Measurements from ENCODE around the gene HLTF.

HLTF gene

DNA sequence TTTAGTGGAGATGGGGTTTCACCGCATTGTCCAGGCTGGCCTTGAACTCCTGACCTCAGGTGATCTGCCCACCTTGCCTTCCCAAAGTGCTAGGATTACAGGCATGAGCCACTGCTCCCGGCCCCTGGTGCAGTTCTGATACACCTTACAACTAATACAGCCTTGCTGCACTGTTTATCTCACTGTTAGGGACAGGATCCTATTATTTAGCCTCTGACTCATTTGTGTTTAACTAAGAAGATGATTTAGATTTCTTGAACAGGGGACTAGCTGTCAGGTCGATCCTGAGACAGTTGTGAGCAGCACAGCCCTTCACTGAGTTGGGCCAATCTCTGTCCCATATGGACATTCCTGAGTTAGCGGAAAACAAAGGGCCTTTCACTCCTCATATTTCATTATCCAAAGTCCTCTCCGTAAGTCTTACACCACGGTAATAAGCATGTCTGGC lies 75.8 kb downstream of the HLTF start:
- TF ChIP-seq, protein P1, sequence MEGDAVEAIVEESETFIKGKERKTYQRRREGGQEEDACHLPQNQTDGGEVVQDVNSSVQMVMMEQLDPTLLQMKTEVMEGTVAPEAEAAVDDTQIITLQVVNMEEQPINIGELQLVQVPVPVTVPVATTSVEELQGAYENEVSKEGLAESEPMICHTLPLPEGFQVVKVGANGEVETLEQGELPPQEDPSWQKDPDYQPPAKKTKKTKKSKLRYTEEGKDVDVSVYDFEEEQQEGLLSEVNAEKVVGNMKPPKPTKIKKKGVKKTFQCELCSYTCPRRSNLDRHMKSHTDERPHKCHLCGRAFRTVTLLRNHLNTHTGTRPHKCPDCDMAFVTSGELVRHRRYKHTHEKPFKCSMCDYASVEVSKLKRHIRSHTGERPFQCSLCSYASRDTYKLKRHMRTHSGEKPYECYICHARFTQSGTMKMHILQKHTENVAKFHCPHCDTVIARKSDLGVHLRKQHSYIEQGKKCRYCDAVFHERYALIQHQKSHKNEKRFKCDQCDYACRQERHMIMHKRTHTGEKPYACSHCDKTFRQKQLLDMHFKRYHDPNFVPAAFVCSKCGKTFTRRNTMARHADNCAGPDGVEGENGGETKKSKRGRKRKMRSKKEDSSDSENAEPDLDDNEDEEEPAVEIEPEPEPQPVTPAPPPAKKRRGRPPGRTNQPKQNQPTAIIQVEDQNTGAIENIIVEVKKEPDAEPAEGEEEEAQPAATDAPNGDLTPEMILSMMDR (conservative IDR thresholded peaks at IDR 0.05; ENCODE audit: control insufficient read depth, insufficient read depth, low read depth, low read length), result no peak
- DNase-seq (ENCODE audit: low read depth), result no peak
- H3K4me3 ChIP-seq (ENCODE audit: control insufficient read depth, low read depth, low read length), result no peak overlapping the region

DNA sequence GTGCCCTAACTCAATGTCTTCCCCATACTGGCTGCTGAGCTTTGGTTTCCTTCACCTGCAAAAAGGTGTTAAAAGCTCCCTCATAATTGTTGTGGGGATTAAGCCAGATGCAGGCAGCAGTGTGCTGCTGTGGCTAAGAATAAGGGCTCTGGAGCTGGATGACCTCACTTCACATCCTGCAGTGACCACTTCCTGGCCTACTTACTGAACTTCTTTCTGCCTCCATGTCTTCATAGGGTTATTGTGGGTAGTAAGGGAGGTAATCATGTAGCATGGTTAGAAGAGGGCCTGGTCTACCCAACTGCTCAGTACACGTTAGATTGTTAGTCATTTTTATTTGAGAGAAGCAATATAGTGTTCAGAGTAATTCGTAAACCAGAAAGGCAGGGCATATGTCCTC lies 76.6 kb downstream of the HLTF start:
- TF ChIP-seq, protein P1 (conservative IDR thresholded peaks at IDR 0.05; ENCODE audit: control insufficient read depth, insufficient read depth, low read depth, low read length), result no peak
- H3K4me3 ChIP-seq (ENCODE audit: control insufficient read depth, low read depth, low read length), result no peak overlapping the region
- peak; percentile 19 for DNase-seq (ENCODE audit: low read depth)

DNA sequence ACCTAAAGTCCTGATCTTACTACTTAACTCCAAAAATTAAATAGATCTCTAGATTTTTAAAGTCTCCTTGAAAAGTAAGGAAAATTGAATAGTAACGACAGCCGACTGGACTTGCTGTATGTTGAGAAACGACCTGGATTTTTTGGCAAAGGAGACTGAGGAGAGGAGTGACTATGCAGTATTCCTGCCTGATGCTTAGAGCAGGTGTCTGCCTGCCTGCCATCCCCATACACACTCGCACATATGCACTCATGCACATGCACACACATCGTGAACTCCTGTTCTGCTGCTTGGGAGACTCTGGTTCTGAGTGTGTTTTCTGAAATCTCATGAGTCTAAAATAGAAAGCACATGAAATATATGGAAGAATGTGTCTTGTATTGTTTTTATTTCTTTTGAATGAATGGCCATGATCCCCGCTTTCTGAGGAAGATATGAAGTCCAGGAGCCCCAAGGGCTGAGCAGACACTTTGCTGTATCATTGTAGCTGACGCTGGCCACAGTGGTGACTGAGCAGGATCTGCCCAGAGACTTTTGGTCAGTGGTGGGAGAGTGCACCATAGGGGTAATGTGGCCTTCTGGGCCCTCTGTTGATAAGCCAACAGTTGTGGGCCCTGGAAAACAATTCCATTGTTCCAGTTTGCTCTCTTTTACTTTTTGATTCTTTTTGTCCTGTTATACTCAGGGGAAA lies 78.6 kb downstream of the HLTF start:
- no peak overlapping the region for H3K4me3 ChIP-seq (ENCODE audit: control insufficient read depth, low read depth, low read length)
- TF ChIP-seq, protein P1 (conservative IDR thresholded peaks at IDR 0.05; ENCODE audit: control insufficient read depth, insufficient read depth, low read depth, low read length), result no peak
- no peak for DNase-seq (ENCODE audit: low read depth)

DNA sequence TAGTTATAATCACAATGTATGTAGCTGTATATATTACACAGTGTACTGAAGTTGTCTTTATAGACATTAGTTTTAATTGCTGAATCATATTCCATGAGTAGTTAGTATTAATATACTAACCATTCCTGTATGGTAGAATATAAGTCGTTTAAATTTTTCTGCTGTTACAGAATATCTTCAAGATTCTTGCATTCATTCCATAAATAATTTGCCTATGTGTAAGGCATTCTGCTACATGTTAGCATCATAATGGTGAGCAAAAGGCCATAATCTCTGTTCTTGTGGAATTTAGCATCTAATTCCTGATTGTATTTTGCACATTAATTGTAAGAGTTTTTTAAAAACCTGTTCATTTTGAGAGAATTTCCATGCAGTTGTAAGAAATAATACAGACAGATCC lies 80.9 kb downstream of the HLTF start:
- H3K4me3 ChIP-seq (ENCODE audit: control insufficient read depth, low read depth, low read length), result no peak overlapping the region
- no peak for DNase-seq (ENCODE audit: low read depth)
- TF ChIP-seq, protein P1 (conservative IDR thresholded peaks at IDR 0.05; ENCODE audit: control insufficient read depth, insufficient read depth, low read depth, low read length), result no peak

DNA sequence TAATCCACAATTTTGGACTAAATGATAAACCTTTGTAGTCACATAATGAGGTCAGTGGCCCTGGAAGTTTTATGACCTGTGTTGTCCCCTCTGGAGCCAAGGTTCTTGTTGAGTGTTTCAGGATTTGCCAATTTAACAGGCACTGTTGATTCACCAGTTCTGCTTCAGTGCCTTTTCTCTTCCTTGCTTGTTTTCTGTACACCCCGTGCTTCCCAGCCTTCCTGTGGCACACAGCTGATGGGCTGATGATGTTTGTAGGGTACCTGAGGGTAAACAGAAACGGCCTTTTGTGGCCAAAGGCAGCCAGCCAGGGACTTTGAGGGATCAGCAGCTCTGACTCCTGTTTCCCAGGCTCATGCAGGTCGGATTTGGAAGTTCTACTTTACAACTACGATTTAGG lies 81.7 kb downstream of the HLTF start:
- TF ChIP-seq, protein P1 (conservative IDR thresholded peaks at IDR 0.05; ENCODE audit: control insufficient read depth, insufficient read depth, low read depth, low read length), result no peak
- DNase-seq (ENCODE audit: low read depth), result peak; percentile 72
- no peak overlapping the region for H3K4me3 ChIP-seq (ENCODE audit: control insufficient read depth, low read depth, low read length)

DNA sequence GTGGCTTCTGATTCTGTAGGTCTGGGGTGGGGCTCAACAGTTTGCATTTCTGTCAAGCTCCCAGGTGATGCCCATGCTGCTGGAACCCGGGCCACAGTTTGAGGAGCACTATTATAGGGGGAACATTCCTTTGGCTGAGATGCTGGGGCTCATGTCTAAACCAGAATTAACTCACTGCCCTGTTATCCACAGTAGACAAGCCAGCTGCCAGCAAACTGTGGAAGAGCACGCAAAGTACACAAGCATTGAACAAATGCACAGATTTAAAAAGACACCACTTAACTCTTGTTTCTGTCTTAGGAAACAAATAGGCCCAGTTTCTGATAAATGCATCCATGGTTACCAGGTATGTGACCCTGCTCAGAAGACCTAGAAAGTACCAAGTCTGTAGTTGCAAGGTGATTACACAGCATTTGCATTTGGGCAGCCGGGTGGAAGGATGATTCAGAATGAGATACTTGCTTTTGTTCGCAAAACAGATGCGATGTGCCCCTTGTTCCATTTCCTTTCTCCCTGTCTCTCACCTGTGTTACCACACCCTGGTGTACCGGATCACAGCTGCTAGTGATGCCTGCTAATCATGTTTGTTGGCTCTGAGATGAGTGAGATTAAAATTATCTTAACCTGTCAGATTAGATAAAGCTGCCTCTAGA lies 82.6 kb downstream of the HLTF start:
- no peak overlapping the region for H3K4me3 ChIP-seq (ENCODE audit: control insufficient read depth, low read depth, low read length)
- no peak for DNase-seq (ENCODE audit: low read depth)
- TF ChIP-seq, protein P1 (conservative IDR thresholded peaks at IDR 0.05; ENCODE audit: control insufficient read depth, insufficient read depth, low read depth, low read length), result no peak
